Upper lobe of left lung (tissue), 4 donors: Measurements from ENCODE around the gene ERCC5.

ENCODE experiments used
- POLR2A ChIP-seq, 4 donors: fragments of 450-650 bp; IDR thresholded peaks; one replicate each; pipeline ENCODE4 v1.5.1; 2016 to 2017; ENCODE audit warnings: antibody characterized with exemption in 4 of 4, mild to moderate bottlenecking in 2 of 4
- POLR2AphosphoS5 ChIP-seq, 2 donors: sonication (generic); formaldehyde crosslinking; IDR thresholded peaks; one replicate each; pipeline ENCODE4 v1.5.1; 2017; ENCODE audit warnings: antibody characterized with exemption in 2 of 2
- TF ChIP-seq, protein P1 (sequence below), 6 experiments: fragments of 450-650 bp in 4 of 6; fragments of 200-600 bp in 2 of 6; sonication (generic) in 2 of 6; IDR thresholded peaks; one replicate each; pipeline ENCODE4 v1.5.1; 2016 to 2019; ENCODE audit warnings: antibody characterized with exemption in 6 of 6

DNA sequence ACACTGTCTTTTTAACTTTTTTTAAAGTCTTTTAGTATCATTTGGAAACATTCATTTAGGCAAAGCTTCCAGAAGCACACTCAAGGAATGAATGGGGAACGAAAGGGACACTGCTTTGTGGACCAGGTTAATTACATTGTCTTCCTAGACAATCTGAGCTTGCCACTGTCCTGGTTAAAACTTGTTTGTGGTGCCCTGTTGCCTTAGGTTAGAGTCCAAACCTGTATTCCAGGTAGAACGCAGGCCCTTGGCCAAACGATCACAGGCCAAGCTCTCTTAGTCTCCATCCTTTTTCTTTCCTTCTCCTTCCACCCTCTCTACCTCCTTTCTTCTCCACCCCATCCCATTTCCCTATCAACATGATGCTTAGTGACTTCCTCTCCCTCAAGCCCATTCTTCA lies 66.8 kb downstream of the ERCC5 start:
- TF ChIP-seq, protein P1, sequence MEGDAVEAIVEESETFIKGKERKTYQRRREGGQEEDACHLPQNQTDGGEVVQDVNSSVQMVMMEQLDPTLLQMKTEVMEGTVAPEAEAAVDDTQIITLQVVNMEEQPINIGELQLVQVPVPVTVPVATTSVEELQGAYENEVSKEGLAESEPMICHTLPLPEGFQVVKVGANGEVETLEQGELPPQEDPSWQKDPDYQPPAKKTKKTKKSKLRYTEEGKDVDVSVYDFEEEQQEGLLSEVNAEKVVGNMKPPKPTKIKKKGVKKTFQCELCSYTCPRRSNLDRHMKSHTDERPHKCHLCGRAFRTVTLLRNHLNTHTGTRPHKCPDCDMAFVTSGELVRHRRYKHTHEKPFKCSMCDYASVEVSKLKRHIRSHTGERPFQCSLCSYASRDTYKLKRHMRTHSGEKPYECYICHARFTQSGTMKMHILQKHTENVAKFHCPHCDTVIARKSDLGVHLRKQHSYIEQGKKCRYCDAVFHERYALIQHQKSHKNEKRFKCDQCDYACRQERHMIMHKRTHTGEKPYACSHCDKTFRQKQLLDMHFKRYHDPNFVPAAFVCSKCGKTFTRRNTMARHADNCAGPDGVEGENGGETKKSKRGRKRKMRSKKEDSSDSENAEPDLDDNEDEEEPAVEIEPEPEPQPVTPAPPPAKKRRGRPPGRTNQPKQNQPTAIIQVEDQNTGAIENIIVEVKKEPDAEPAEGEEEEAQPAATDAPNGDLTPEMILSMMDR (IDR thresholded peaks at IDR 0.05): no peak
- TF ChIP-seq POLR2A (IDR thresholded peaks at IDR 0.05) (no peak), POLR2AphosphoS5 (IDR thresholded peaks at IDR 0.05) (no peak)
